Measurements from ENCODE around the gene MT3. TPM values are rescaled to one million over a fixed set of nuclear protein-coding genes. Genes with fewer than 3 reads are reported as not detected.

Gene MT3
- total and polyA plus RNA-seq, 2 of the 13 experiments (the other 11 are each of a cell fraction or from before 2014, with no cell fraction given), result not detected

GRCh38 chr16:56608043-56608875, 18.9 kb downstream of the MT3 start, which contains the start of gene MT2A (continued):
- TF ChIP-seq HOXD1 (CRISPR knock-in tag; IDR thresholded peaks at IDR 0.05) (no peak), ZBTB46 (CRISPR knock-in tag; IDR thresholded peaks at IDR 0.05; ENCODE audit: borderline replicate concordance) (no peak), RORA (CRISPR knock-in tag; IDR thresholded peaks at IDR 0.05) (no peak), SOX13 (IDR thresholded peaks at IDR 0.05) (peak; percentile 1; the same call in 1 of the 2 replicates), SOX13 (CRISPR knock-in tag; conservative IDR thresholded peaks at IDR 0.05 in 1 of 2, IDR thresholded peaks at IDR 0.05 in 1 of 2) (peak in 1 of 2 experiments; percentile 62; a peak in 1 of 4 replicates), ZSCAN30 (CRISPR knock-in tag; IDR thresholded peaks at IDR 0.05) (no peak), ZSCAN25 (CRISPR knock-in tag; IDR thresholded peaks at IDR 0.05) (0 out of 2 replicates have a peak, but pooled peaks have one; percentile 15), KDM1A (CRISPR knock-in tag; IDR thresholded peaks at IDR 0.05) (no peak), IKZF1 (IDR thresholded peaks at IDR 0.05) (no peak), ZNF7 (CRISPR knock-in tag; IDR thresholded peaks at IDR 0.05) (no peak), HDAC2 (CRISPR knock-in tag; IDR thresholded peaks at IDR 0.05) (peak; percentile 39; the same call in 1 of the 2 replicates), FOXA3 (CRISPR knock-in tag; IDR thresholded peaks at IDR 0.05) (peak; percentile 62), NAIF1 (CRISPR knock-in tag; IDR thresholded peaks at IDR 0.05; ENCODE audit: borderline replicate concordance) (no peak), HHEX (CRISPR knock-in tag; IDR thresholded peaks at IDR 0.05) (no peak), ZNF782 (CRISPR knock-in tag; IDR thresholded peaks at IDR 0.05; ENCODE audit: borderline replicate concordance) (no peak), ZFX (CRISPR knock-in tag; IDR thresholded peaks at IDR 0.05; ENCODE audit: low read depth) (peak; percentile 80; the same call in 1 of the 2 replicates), ZNF543 (CRISPR knock-in tag; IDR thresholded peaks at IDR 0.05) (no peak), ZNF503 (CRISPR knock-in tag; IDR thresholded peaks at IDR 0.05) (peak; percentile 90), ZNF317 (CRISPR knock-in tag; IDR thresholded peaks at IDR 0.05) (peak; percentile 34; the same call in 1 of the 2 replicates), ZNF570 (CRISPR knock-in tag; IDR thresholded peaks at IDR 0.05; ENCODE audit: borderline replicate concordance) (no peak), ELF3 (CRISPR knock-in tag; IDR thresholded peaks at IDR 0.05) (no peak; the same call in 1 of the 2 replicates), PITX1 (CRISPR knock-in tag; IDR thresholded peaks at IDR 0.05) (no peak), POLR2AphosphoS2 (IDR thresholded peaks at IDR 0.05; ENCODE audit: low read depth, low read length) (no peak), ZNF510 (CRISPR knock-in tag; IDR thresholded peaks at IDR 0.05; ENCODE audit: low read depth) (no peak)
- TF ChIP-seq, protein P1, sequence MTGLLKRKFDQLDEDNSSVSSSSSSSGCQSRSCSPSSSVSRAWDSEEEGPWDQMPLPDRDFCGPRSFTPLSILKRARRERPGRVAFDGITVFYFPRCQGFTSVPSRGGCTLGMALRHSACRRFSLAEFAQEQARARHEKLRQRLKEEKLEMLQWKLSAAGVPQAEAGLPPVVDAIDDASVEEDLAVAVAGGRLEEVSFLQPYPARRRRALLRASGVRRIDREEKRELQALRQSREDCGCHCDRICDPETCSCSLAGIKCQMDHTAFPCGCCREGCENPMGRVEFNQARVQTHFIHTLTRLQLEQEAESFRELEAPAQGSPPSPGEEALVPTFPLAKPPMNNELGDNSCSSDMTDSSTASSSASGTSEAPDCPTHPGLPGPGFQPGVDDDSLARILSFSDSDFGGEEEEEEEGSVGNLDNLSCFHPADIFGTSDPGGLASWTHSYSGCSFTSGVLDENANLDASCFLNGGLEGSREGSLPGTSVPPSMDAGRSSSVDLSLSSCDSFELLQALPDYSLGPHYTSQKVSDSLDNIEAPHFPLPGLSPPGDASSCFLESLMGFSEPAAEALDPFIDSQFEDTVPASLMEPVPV (CRISPR knock-in tag; IDR thresholded peaks at IDR 0.05), result peak; percentile 42; the same call in 1 of the 2 replicates

Measured in HepG2 (cell line).